Lower lobe of right lung (tissue), 2 donors: ENCODE results near the gene ITPK1. TPM values are rescaled to one million over a fixed set of nuclear protein-coding genes. Genes with fewer than 3 reads are reported as not detected.
A peak's percentile ranks its signal among the peaks of the same experiment; 100 is the strongest.

ENCODE experiments used
- ATAC-seq, 2 donors: fragments of 200-7000 bp; cut with Tn5 transposase; one replicate each; pipeline ENCODE4 v1.9.1; 2020 to 2022; ENCODE audit warnings: mild to moderate bottlenecking in 2 of 2, moderate library complexity in 2 of 2
- DNase-seq: peaks from one replicate; pipeline ENCODE4 v3.0.0-alpha.2; 2020
- H3K27ac ChIP-seq: fragments of 200-600 bp; one replicate; pipeline ENCODE4 v1.8.0; 2022
- H3K27me3 ChIP-seq: fragments of 200-600 bp; one replicate; pipeline ENCODE4 v1.8.0; 2022; ENCODE audit warnings: low read depth
- H3K36me3 ChIP-seq: fragments of 200-600 bp; one replicate; pipeline ENCODE4 v1.8.0; 2022; ENCODE audit warnings: mild to moderate bottlenecking
- H3K4me1 ChIP-seq: fragments of 200-600 bp; one replicate; pipeline ENCODE4 v1.8.0; 2022
- H3K4me3 ChIP-seq: fragments of 200-600 bp; one replicate; pipeline ENCODE4 v1.8.0; 2022; ENCODE audit warnings: mild to moderate bottlenecking
- H3K9me3 ChIP-seq: fragments of 200-600 bp; one replicate; pipeline ENCODE4 v1.8.0; 2022
- intact Hi-C: fragments of 100-400 bp; cut with DNase I; formaldehyde crosslinking; loops from one replicate; pipeline ENCODE4 v1.11.0; 2022
- total RNA-seq: library from RNA; stranded (reverse); fragmentation: NEBNext Ultra II Directional; extraction: Animal tissue kit (Norgen Biotek cat#: 25700); gene quantifications from one replicate; pipeline ENCODE4 v1.2.1, GENCODE V29; 2021
- TF ChIP-seq, protein P1 (sequence below): fragments of 200-600 bp; IDR thresholded peaks from one replicate; pipeline ENCODE4 v1.8.0; 2022; ENCODE audit warnings: antibody characterized with exemption, mild to moderate bottlenecking
- donor health status: DM: no; HTN: yes; CAD: no; lungs with severe emphysema.

ITPK1 gene
- total RNA-seq, 1 donor from 2014 or later: 129 TPM

DNA sequence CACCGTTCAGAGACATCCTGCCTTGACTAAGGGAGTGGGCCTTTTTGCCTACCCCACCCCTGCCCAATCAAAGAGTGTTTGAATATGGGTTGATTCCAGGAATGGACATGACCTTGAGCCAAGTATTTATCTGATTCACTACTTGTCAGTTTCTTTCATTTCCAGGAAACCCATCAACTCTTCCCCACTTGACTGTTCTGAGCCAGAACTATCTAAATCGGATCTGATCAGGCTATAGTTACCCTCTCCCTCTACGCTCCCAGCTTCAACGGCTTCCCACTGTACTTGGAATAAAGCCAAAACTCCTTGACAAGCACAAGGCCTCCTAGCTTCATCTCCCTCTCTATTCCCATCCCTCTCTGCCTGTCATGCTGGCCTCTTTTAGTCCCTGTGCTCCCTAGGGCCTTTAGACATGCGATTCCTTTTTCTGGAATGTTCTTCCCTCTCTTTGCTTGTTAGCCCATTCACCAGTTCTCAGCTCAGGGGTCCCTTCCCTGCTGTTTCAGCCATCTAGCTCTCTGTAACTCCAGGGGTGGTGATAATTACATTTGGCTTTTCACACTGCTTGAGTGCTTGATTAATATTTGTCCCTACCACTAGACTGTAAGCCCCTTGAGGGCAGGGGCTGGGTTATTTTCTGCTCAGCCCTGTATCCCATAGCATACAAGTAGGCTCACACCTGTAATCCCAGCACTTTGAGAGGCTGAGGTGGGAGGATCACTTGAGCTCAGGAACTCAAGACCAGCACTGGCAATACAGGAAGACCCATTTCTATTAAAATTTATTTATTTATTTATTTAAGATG, 5.5 kb upstream of the ITPK1 start:
- TF ChIP-seq, protein P1, sequence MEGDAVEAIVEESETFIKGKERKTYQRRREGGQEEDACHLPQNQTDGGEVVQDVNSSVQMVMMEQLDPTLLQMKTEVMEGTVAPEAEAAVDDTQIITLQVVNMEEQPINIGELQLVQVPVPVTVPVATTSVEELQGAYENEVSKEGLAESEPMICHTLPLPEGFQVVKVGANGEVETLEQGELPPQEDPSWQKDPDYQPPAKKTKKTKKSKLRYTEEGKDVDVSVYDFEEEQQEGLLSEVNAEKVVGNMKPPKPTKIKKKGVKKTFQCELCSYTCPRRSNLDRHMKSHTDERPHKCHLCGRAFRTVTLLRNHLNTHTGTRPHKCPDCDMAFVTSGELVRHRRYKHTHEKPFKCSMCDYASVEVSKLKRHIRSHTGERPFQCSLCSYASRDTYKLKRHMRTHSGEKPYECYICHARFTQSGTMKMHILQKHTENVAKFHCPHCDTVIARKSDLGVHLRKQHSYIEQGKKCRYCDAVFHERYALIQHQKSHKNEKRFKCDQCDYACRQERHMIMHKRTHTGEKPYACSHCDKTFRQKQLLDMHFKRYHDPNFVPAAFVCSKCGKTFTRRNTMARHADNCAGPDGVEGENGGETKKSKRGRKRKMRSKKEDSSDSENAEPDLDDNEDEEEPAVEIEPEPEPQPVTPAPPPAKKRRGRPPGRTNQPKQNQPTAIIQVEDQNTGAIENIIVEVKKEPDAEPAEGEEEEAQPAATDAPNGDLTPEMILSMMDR: no peak
- H3K27me3 ChIP-seq: no peaks in the 10 kb centered on the region
- H3K9me3 ChIP-seq: no peaks in the 10 kb centered on the region
- H3K36me3 ChIP-seq: no peaks in the 10 kb centered on the region
- no peak for DNase-seq
- ATAC-seq: no peak
- no peak overlapping the region for H3K4me3 ChIP-seq
- peaks cover 8% of the 10 kb centered on the region for H3K4me1 ChIP-seq
- intact Hi-C loops: no loop called here
- H3K27ac ChIP-seq: no peak overlapping the region

DNA sequence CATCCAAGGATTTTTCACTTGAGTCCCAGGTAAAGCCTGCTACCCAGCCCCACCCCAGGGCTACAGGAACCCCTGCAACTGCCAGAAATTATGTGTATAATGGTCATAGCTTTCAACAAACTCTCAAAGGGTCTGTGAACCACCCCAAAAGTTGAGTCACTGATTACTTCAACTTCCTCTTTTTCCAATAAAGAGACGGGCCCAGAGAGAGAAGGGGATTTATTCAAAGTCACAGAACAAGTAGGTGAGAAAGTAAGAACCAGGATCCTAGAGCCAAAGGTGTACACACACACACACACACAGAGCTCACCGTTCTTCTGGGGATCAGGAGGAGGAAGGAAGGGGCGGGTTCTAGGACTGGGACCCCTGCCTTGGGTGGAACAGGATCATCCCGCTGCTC, 4.8 kb upstream of the ITPK1 start:
- no peaks in the 10 kb centered on the region for H3K9me3 ChIP-seq
- H3K27ac ChIP-seq: no peak overlapping the region
- no peak overlapping the region for H3K4me3 ChIP-seq
- peaks cover 10% of the 10 kb centered on the region for H3K4me1 ChIP-seq
- TF ChIP-seq, protein P1: no peak
- DNase-seq (no peak), ATAC-seq (no peak)
- intact Hi-C loops: no loop called here
- H3K36me3 ChIP-seq: no peaks in the 10 kb centered on the region
- no peaks in the 10 kb centered on the region for H3K27me3 ChIP-seq

DNA sequence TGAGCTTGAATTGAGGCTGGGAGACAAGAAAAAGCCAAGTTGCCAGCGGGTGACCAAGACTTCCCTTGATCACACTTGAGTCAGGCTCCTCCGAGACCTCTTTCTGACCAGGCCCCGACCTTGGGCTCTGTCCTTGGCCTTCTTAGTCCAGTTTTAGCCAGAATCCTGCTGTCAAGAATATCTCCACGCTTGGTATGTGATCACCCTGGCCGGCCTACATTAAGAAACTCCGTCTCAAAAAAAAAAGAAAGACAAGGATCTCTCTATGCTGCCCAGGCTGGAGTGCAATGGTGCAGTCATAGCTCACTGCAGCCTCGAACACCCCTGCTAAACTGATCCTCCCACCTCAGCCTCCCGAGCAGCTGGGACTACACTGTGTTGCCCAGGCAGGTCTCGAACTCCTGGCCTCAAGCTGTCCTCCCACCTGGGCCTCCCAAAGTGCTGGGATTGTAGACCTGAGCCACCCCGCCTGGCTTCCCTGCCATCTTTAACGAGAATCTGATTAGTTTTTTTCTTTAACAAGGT, 1.0 kb upstream of the ITPK1 start:
- ATAC-seq: no peak
- TF ChIP-seq, protein P1: no peak

DNA sequence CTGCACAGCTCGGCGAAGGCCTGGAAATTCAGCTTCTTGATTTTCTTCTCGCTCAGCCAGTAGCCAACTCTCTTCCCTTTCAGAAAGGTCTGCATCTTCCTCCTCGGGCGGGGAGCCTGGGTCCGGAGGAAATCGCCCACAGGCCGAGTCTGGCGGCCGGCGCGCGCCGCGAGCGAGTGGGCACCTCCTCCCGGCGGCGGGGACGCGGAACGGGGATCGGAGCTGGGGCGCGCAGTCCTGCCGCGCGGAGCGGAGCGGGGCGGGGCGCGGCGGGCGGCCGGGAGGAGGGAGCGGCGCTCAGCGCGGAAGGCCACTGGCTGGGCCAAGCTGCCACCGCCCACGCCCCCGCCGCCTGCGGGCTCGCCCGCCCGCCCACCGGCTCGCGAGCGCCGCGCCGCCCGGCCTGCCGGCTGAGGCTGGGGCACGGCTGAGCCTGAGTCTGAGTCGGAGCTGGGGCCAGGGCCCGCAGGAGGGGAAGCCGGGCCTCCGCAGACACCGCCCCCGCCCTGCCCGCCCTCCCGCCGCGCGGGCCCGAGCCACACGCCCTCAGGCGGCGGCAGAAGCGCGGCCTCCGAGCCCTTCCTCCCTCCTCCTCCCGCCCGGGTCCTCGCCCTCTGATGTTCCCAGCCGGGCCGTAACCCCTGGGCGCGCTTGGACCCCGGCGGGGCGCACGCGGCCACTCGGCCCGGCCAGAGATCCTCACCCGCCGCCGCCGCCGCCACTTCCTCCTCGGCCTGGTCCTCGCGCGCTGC, 480 bp downstream of the ITPK1 start:
- H3K36me3 ChIP-seq: no peaks in the 10 kb centered on the region
- no peaks in the 10 kb centered on the region for H3K9me3 ChIP-seq
- peaks cover 41% of the 10 kb centered on the region for H3K4me1 ChIP-seq
- peak overlapping the region; percentile 94 for H3K27ac ChIP-seq
- intact Hi-C loops: no loop called here
- H3K27me3 ChIP-seq: no peaks in the 10 kb centered on the region
- TF ChIP-seq, protein P1: peak; percentile 9
- ATAC-seq (peak; percentile 94 to 95), DNase-seq (peak; percentile 94)
- peak overlapping the region; percentile 87 for H3K4me3 ChIP-seq

More for the DNA sequence above, 1.0 kb upstream of the ITPK1 start:
- Histone ChIP-seq H3K9me3 (no peaks in the 10 kb centered on the region), H3K4me1 (peaks cover 39% of the 10 kb centered on the region), H3K4me3 (peak overlapping the region; percentile 87), H3K27ac (peak overlapping the region; percentile 94), H3K36me3 (no peaks in the 10 kb centered on the region), H3K27me3 (no peaks in the 10 kb centered on the region)
- intact Hi-C loops: no loop called here
- no peak for DNase-seq

DNA sequence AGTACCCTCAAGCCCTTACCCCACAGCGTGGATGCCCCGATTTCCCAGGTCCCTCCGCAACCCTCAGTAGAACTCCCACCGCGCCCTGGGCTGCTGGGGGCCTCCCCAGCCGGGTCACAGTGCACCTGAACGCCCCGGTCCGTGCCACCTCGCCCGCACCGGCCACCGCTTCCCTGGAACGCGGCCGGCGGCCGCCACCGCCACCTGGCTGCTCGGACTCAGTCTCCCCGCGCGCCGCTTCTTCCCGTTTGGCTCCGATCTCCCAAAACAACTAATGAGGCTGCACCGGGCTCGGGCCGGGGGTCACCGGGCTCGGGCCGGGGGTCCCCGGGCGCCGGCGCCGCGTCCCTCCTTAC, 1.0 kb downstream of the ITPK1 start:
- peak; percentile 59 for DNase-seq
- H3K4me1 ChIP-seq: peaks cover 41% of the 10 kb centered on the region

More for the DNA sequence above, 1.0 kb downstream of the ITPK1 start:
- TF ChIP-seq, protein P1: no peak
- ATAC-seq: peak in 1 of 2 donors; percentile 6
- intact Hi-C loops: loop anchor here (5.0 kb wide), 1 partner anchor 82 kb away; no protein-coding TSS in a partner anchor
- Histone ChIP-seq H3K4me3 (peak overlapping the region; percentile 87), H3K9me3 (no peaks in the 10 kb centered on the region), H3K27me3 (no peaks in the 10 kb centered on the region), H3K36me3 (peaks cover 4% of the 10 kb centered on the region), H3K27ac (peak overlapping the region; percentile 94)
